DND-41 (cell line): ENCODE data around the gene REV3L.

Experiments used
- ATAC-seq: fragments of 200-7000 bp; cut with Tn5 transposase; 3 replicates; pipeline ENCODE4 v1.9.1; 2021; ENCODE audit warnings: low read depth; ENCODE audit not compliant: insufficient read depth
- DNase-seq: peaks from one replicate; pipeline ENCODE4 v3.0.0-alpha.2; 2020
- H2AFZ ChIP-seq: 2 replicates; pipeline ENCODE4 v1.6.0; 2012; ENCODE audit warnings: low read depth, low read length
- H3K27ac ChIP-seq: 2 replicates; pipeline ENCODE4 v1.5.1; 2012; ENCODE audit warnings: low read length, inconsistent platforms
- H3K27me3 ChIP-seq: fragments of 200-600 bp; sonication (generic); 2 replicates; pipeline ENCODE4 v1.6.0; 2012; ENCODE audit warnings: low read length, mild to moderate bottlenecking, inconsistent platforms; ENCODE audit not compliant: insufficient read depth, poor library complexity
- H3K36me3 ChIP-seq: 2 replicates; pipeline ENCODE4 v1.5.1; 2012; ENCODE audit warnings: low read length, inconsistent platforms; ENCODE audit not compliant: insufficient read depth
- H3K4me1 ChIP-seq: 2 replicates; pipeline ENCODE4 v1.5.1; 2012; ENCODE audit warnings: mild to moderate bottlenecking, low read length; ENCODE audit not compliant: insufficient read depth
- H3K4me2 ChIP-seq: 2 replicates; pipeline ENCODE4 v1.6.0; 2012; ENCODE audit warnings: mild to moderate bottlenecking, moderate library complexity, low read length, inconsistent platforms; ENCODE audit not compliant: insufficient read depth
- H3K4me3 ChIP-seq, 2 experiments: fragments of 200-600 bp in 1 of 2; shearing (Covaris generic) in 1 of 2; 2 replicates each; pipeline ENCODE4 v1.5.1; 2012 to 2016; ENCODE audit warnings: inconsistent platforms in 2 of 2, low read length in 2 of 2, mild to moderate bottlenecking in 2 of 2, low read depth in 1 of 2, moderate library complexity in 1 of 2
- H3K79me2 ChIP-seq: 2 replicates; pipeline ENCODE4 v1.6.0; 2012; ENCODE audit warnings: low read length, inconsistent platforms; ENCODE audit not compliant: insufficient read depth
- H3K9ac ChIP-seq: 2 replicates; pipeline ENCODE4 v1.6.0; 2012; ENCODE audit warnings: low read depth, mild to moderate bottlenecking, inconsistent platforms, low read length, moderate library complexity
- H3K9me3 ChIP-seq: 2 replicates; pipeline ENCODE4 v1.5.1; 2012; ENCODE audit warnings: low read length, moderate library complexity, mild to moderate bottlenecking, inconsistent platforms; ENCODE audit not compliant: insufficient read depth, severe bottlenecking
- H4K20me1 ChIP-seq: 2 replicates; pipeline ENCODE4 v1.6.0; 2012; ENCODE audit warnings: low read length; ENCODE audit not compliant: insufficient read depth
- CTCF ChIP-seq: IDR thresholded peaks from 2 replicates; pipeline ENCODE4 v1.5.1; 2012; ENCODE audit warnings: borderline replicate concordance, low read length, moderate library complexity, mild to moderate bottlenecking; ENCODE audit not compliant: poor library complexity, severe bottlenecking; ENCODE audit errors: extremely low read depth
- EZH2 ChIP-seq: IDR thresholded peaks from 3 replicates; pipeline ENCODE4 v1.6.1; 2012; ENCODE audit warnings: borderline replicate concordance, low read depth, mild to moderate bottlenecking, moderate library complexity, low read length, inconsistent platforms; ENCODE audit not compliant: severe bottlenecking

The REV3L gene

DNA sequence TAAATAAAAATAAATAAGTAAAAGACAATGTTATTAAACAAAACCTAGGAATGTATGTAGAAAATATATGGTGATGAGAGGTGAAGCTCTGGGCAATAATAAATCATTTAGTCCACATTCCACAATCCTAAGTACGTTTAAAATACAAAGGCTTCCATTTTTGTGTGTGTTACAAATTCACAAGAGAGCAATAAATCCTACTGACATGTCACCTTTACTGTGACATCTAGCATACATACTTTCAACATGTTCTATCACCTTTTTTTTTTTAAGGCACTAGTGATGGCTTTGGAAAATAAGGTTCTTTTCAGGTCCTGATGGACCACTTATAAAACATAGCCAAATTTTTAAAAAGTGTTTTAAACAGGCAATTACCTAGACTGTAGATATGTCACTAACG lies 12.0 kb downstream of the REV3L start:
- H3K4me2 ChIP-seq: no peak overlapping the region
- peaks cover 99% of the 10 kb centered on the region for H3K79me2 ChIP-seq
- peaks cover 21% of the 10 kb centered on the region for H3K36me3 ChIP-seq
- DNase-seq (no peak), ATAC-seq (no peak)
- H3K27ac ChIP-seq: no peak overlapping the region
- peaks cover 18% of the 10 kb centered on the region for H3K4me1 ChIP-seq
- H4K20me1 ChIP-seq: peaks cover 10% of the 10 kb centered on the region; the same call in 1 of the 2 replicates
- no peaks in the 10 kb centered on the region for H3K9me3 ChIP-seq
- no peaks in the 10 kb centered on the region for H3K27me3 ChIP-seq
- no peak overlapping the region for H2AFZ ChIP-seq
- no peak overlapping the region for H3K9ac ChIP-seq
- TF ChIP-seq CTCF (no peak), EZH2 (no peak)
- H3K4me3 ChIP-seq: no peak overlapping the region

DNA sequence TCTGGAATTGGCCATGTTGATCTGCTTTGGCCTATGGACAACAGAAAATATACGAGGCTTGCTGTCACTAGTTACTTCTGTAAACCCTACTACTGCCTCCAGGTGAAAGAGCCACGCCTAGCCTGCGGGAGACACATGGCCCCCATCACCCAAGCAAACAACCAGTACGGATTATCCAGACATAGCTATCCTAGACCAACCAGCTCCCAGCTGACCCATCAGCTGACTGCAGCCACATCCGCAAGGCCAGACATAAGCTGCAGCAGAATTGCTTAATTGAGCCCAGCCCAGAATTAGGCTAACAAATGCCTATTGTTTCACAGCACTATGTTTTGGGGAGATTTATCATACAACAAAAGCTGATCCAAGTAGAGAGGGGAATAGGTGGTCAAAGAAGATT lies 13.5 kb downstream of the REV3L start:
- Histone ChIP-seq H3K4me2 (no peak overlapping the region), H3K4me1 (peaks cover 18% of the 10 kb centered on the region), H3K27ac (no peak overlapping the region), H3K9ac (no peak overlapping the region), H2AFZ (no peak overlapping the region), H3K27me3 (no peaks in the 10 kb centered on the region), H3K4me3 (no peak overlapping the region), H3K36me3 (peaks cover 21% of the 10 kb centered on the region), H3K79me2 (peaks cover 99% of the 10 kb centered on the region), H4K20me1 (peaks cover 10% of the 10 kb centered on the region; the same call in 1 of the 2 replicates), H3K9me3 (no peaks in the 10 kb centered on the region)
- no peak for TF ChIP-seq CTCF
- TF ChIP-seq EZH2: no peak
- no peak for DNase-seq
- ATAC-seq: no peak

- Histone ChIP-seq H3K36me3 (peaks cover 16% of the 10 kb centered on the region), H2AFZ (no peak overlapping the region), H3K79me2 (peaks cover 99% of the 10 kb centered on the region), H4K20me1 (peaks cover 6% of the 10 kb centered on the region; the same call in 1 of the 2 replicates), H3K27me3 (no peaks in the 10 kb centered on the region), H3K9ac (no peak overlapping the region), H3K4me3 (no peak overlapping the region), H3K4me1 (peaks cover 16% of the 10 kb centered on the region), H3K9me3 (no peaks in the 10 kb centered on the region), H3K4me2 (no peak overlapping the region), H3K27ac (no peak overlapping the region)
- TF ChIP-seq CTCF (no peak), EZH2 (no peak)
- ATAC-seq: no peak
- DNase-seq: no peak
Measured at GRCh38 chr6:111468329-111469012, 14.5 kb downstream of the REV3L start.

DNA sequence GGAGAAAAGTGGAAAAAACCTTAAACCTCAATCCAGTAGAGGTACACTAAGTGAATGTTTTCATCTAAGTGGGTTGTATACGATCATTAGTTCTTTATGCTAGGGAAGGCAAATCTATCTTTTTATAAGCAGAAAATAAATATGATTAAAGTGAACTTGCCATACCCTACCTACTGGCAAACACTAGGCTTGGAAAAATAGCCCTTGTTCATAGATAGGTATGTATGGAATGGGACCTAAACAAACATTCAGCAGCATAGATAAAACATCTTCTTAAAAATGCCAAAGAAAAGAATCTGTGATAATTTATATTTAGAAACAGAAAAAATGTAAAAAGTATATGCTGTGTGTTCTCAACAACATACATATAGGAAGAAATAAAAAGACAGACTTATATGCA lies 18.8 kb downstream of the REV3L start:
- H3K9me3 ChIP-seq: peaks cover 2% of the 10 kb centered on the region
- H3K9ac ChIP-seq: no peak overlapping the region
- ATAC-seq: no peak
- no peak overlapping the region for H2AFZ ChIP-seq
- no peak overlapping the region for H3K4me3 ChIP-seq
- H3K27me3 ChIP-seq: no peaks in the 10 kb centered on the region
- H3K36me3 ChIP-seq: peaks cover 31% of the 10 kb centered on the region
- H3K4me2 ChIP-seq: no peak overlapping the region
- H3K4me1 ChIP-seq: peaks cover 27% of the 10 kb centered on the region
- peaks cover 100% of the 10 kb centered on the region for H3K79me2 ChIP-seq
- H3K27ac ChIP-seq: no peak overlapping the region
- peaks cover 3% of the 10 kb centered on the region; the same call in 1 of the 2 replicates for H4K20me1 ChIP-seq
- no peak for DNase-seq
- TF ChIP-seq EZH2: no peak
- no peak for TF ChIP-seq CTCF
